AG04449 (cell line): Measurements from ENCODE around the gene FMN2.
A peak's percentile ranks its signal among the peaks of the same experiment; 100 is the strongest.

ENCODE experiments used
- CTCF ChIA-PET: fragments of 350-600 bp; formaldehyde crosslinking; extraction: SDS; loops from one replicate; lab custom pipeline; 2021; ENCODE audit warnings: antibody characterized with exemption; lab: Yijun Ruan, JAX
- POLR2A ChIA-PET: fragments of 400-600, 350-600 bp; formaldehyde crosslinking; extraction: SDS; loops from one replicate; lab custom pipeline; 2020; ENCODE audit warnings: antibody characterized with exemption, inconsistent platforms; lab: Yijun Ruan, JAX
- DNase-seq: peaks from one replicate; pipeline ENCODE4 v3.0.0-alpha.2; 2010; ENCODE audit warnings: low read depth, low spot score
- H3K4me3 ChIP-seq: 2 replicates; pipeline ENCODE4 v1.5.1; 2011; ENCODE audit warnings: low read depth, mild to moderate bottlenecking, control low read depth, low read length
- CTCF ChIP-seq: IDR thresholded peaks from one replicate; pipeline ENCODE4 v1.5.1; 2011; ENCODE audit warnings: mild to moderate bottlenecking, moderate library complexity, low read length, control low read depth, inconsistent platforms; ENCODE audit not compliant: insufficient read depth; ENCODE audit errors: missing control alignments

Gene FMN2

GRCh38 chr1:240343966-240344365, 252.3 kb downstream of the FMN2 start:
- no peak for TF ChIP-seq CTCF
- no peak for DNase-seq
- no peak overlapping the region for H3K4me3 ChIP-seq
- CTCF ChIA-PET: no interaction called here
- POLR2A ChIA-PET: no interaction called here

GRCh38 chr1:240344918-240345317, 253.2 kb downstream of the FMN2 start:
- no peak for TF ChIP-seq CTCF
- DNase-seq: no peak
- CTCF ChIA-PET: no interaction called here
- POLR2A ChIA-PET: no interaction called here
- no peak overlapping the region for H3K4me3 ChIP-seq

GRCh38 chr1:240349695-240350094, 258.0 kb downstream of the FMN2 start:
- POLR2A ChIA-PET: no interaction called here
- no peak for TF ChIP-seq CTCF
- DNase-seq: no peak
- CTCF ChIA-PET: interaction anchor here (1.5 kb wide), 1 partner anchor 34 kb away, joined by 5 read pairs; no protein-coding TSS in a partner anchor
- H3K4me3 ChIP-seq: no peak overlapping the region

DNA sequence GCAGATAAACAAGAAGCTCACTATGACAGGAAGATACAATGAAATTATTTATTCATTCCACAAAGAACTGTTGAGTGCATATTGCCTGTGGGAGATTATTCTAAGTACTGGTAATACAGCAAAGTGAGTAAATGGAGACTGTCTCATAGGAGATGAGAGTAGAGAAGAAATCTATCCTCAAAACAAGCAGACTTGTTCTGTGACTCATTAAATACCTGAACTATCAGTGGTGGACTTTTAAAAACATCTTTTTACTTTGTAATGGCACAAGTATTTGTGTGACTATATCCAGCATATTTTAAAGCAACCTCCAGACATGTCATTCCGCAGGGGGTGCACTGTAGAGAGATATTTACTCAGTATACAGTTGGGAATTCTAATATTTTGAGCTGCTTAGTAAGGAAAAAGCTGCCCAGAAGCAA, 259.2 kb downstream of the FMN2 start:
- ChIA-PET POLR2A (interaction anchor here (0.6 kb wide), 1 partner anchor 66 kb away, joined by 3 read pairs; no protein-coding TSS in a partner anchor), CTCF (interaction anchor here (0.7 to 1.4 kb wide), 4 partner anchors 37 to 341 kb away, joined by 3 to 6 read pairs (median 4); no protein-coding TSS in a partner anchor)
- no peak overlapping the region for H3K4me3 ChIP-seq
- TF ChIP-seq CTCF: no peak
- peak; percentile 90 for DNase-seq

- H3K4me3 ChIP-seq: no peak overlapping the region
- POLR2A ChIA-PET: interaction anchor here (0.6 kb wide), 1 partner anchor 340 kb away, joined by 4 read pairs; no protein-coding TSS in a partner anchor
- no peak for TF ChIP-seq CTCF
- no peak for DNase-seq
- CTCF ChIA-PET: interaction anchor here (0.9 to 1.4 kb wide), 3 partner anchors 38 to 340 kb away, joined by 3 to 6 read pairs (median 4); no protein-coding TSS in a partner anchor
Measured at GRCh38 chr1:240351690-240352089, 260.0 kb downstream of the FMN2 start.

- POLR2A ChIA-PET: no interaction called here
- CTCF ChIA-PET: interaction anchor here (1.8 kb wide), 1 partner anchor 9 kb away, joined by 5 read pairs; no protein-coding TSS in a partner anchor
- TF ChIP-seq CTCF: no peak
- no peak overlapping the region for H3K4me3 ChIP-seq
- peak; percentile 36 for DNase-seq
Measured at GRCh38 chr1:240352769-240353168, 261.1 kb downstream of the FMN2 start.
